Measurements from ENCODE around the gene IQSEC1.
"Not testable (repeated sequence)": the region's sequence is repeated elsewhere in the genome, so short reads cannot be mapped to it uniquely, and the experiment has no call there.

Gene IQSEC1

GRCh38 chr3:12882336-12883310 lies 190.6 kb downstream of the IQSEC1 start:
- no peak for DNase-seq (ENCODE audit: low read depth in 1 of 2, low spot score in 1 of 2)

DNA sequence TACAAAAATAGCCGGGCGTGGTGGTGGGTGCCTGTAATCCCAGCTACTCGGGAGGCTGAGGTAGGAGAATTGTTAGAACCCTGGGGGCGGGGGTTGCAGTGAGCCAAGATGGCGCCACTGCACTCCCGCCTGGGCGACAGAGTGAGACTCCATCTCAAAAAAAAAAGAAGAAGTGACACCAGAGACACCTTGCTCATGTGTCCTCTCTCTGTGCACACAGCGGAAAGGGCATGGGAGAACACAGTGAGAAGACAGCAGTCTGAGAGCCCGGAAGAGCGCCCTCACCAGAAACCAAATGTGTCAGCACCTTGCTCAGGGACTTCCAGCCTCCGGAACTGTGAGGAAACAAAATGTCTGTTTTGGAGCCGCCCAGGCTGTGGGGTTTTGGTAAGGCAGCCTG lies 191.4 kb downstream of the IQSEC1 start:
- not testable (repeated sequence) for DNase-seq (ENCODE audit: low read depth in 1 of 2, low spot score in 1 of 2)

DNA sequence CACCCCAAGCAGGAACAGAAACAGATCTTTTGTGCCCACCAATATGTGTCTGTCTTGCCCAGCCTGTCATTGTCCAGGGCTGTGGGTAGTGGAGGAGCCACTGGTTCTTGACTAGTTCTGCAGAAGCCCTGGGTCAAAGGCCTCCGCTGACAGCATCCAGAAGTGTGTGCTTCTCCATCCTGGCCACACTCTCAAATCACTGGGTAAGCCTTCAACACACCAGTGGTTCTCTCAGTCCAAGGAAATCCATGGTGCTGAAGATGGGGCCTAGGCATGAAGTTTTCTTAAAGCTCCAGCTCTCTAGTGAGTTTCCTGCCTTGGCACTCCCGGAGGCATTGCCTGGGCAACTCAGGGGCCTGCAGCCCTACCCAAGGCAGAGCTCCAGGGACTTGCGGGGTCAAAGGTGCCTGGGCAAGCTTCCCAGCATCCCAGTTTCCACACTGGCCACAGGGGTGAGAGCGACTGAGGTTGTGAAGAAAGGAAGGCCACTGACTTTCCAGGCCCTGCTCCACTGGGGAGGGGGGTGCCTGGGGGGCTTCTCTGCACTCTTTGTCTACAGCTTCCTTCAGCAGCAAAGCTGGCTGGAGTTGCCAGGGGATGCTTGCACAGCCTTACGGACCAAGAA lies 193.9 kb downstream of the IQSEC1 start:
- DNase-seq (ENCODE audit: low read depth in 1 of 2, low spot score in 1 of 2), result no peak

DNA sequence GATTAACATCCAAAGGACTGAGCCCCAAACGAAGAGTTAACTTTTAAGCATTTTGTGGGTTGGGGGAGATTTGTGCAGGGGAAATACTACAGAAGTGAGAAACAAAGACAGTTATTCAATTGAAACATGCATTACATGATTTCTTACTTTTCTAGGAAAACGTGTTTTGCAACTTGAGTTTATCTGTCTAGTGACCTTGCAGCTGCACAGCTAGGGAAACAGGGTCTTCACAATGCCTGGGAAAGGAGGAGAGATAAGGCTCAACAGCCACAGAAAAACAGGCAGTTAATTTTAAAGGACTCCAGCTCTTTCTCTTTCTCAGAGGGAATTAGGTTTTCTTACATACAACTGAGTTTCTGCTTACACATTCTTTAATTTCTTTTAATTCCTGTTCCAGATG lies 194.5 kb downstream of the IQSEC1 start:
- DNase-seq (ENCODE audit: low read depth in 1 of 2, low spot score in 1 of 2), result not testable (repeated sequence)

DNA sequence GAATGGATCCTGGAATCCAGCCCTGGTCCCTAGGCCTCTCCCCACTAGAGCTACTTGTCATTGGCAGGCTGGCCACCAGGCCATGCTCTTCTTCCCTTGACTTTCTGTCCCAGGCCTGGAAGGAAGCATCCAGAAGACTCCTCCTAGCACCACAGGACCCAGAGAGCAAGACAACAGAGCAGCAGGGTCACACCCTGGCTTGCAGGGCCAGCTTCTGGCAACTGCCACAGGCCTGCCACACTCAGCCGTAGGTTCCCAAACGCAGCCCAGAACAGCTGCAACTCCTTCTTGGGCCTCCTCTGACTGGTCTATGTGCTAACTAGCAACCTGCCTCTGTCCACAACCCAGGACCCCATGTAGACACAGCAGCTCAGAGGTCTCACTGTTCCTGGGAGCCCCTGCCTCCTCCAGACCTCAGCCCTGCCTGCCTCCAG lies 195.1 kb downstream of the IQSEC1 start:
- no peak for DNase-seq (ENCODE audit: low read depth in 1 of 2, low spot score in 1 of 2)

DNA sequence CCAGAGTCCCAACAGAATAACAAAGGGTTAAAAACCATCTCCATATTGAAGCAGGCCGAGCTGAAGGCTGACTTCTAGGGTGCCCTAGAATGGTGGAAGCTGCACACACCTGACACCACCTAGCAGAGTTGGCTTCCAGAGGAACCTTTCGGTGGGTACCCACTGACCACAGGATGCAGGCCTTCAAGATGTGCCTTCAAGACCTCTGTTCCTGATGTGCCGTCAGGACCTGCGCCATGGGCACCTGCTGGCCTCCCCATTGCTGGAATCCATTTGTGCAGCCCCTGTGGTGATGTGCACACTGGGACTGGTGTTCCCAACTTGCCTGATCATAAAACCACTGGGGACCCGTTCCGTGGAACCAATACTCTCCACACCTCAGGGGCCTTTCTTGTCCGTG lies 196.2 kb downstream of the IQSEC1 start:
- no peak for DNase-seq (ENCODE audit: low read depth in 1 of 2, low spot score in 1 of 2)

DNA sequence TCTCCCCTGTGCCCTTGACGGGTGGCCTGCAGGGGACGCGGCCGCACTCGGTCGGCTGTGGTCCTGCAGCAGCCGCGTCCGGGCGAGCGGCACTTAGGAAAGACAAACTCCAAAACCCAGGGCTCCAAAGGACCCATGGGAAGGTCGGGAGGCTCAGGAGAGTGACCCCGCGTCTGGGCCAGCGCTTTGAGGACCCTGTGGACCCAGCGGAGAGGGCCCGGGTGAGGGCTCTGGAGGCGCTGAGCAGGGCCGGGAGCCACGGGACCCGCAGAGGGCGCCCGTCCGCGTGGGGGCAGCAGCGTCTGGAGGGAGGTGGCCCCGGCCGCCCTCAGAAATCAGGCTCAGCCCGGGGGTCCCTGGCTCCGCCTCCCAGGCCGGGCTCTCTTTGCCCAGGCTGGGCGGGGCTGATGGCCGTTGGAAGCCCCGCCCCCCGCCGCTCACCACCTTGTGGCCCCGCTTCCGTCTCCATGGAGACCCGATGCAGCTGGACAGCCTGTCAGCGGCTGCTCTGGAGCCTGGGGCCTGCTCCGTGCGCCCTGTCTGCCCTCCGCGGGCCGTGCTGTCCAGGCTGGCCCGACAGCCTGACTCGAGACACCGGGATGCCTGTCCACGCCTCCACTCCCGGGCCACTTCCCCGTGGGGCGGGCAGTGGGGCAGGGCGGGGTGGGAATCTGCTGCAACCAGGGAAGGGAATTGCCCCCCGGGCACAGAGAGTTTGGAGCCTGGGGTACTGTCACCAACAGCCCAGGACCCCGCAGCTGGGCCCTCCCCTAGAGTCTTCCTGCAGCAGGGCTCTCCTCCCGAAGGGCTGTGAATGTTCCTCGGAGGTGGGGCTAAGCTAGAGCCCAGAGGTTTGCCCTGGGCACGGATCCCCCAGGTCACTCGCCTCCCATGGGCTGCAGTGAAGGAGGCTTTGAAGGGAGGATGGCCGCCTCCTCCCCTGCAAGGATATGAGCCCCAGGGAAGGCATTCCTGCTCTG lies 197.1 kb downstream of the IQSEC1 start:
- DNase-seq (ENCODE audit: low read depth in 1 of 2, low spot score in 1 of 2), result no peak

DNA sequence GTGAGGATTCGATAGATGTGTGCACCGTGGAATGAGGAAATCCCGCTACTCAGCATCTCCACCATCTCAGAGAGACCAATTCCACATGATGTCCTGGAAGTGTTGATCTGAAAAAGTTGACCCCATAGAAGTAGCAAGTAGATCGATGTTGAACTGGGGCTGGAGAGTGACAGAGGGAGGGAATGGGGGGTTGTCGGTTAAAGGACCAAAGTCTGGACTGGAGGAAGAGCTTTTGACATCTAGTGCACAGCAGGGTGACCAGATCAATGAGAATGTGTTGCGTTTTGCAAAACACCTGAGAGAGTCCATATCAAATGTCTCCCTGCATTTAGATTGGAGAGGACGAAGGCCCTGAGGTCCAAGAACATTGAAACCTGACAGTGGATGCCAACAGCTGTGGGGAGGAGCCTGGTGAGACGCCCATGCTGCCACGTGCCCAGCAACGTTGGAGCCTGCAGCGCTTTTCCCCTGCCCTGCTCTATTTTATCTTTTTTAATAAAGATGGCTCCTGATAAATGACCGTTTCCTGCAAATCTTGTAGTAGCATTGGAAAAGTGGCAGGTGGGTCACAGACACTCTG lies 201.7 kb downstream of the IQSEC1 start:
- no peak for DNase-seq (ENCODE audit: low read depth in 1 of 2, low spot score in 1 of 2)

GRCh38 chr3:12870942-12871341 lies 202.3 kb downstream of the IQSEC1 start:
- no peak for DNase-seq (ENCODE audit: low read depth in 1 of 2, low spot score in 1 of 2)

DNA sequence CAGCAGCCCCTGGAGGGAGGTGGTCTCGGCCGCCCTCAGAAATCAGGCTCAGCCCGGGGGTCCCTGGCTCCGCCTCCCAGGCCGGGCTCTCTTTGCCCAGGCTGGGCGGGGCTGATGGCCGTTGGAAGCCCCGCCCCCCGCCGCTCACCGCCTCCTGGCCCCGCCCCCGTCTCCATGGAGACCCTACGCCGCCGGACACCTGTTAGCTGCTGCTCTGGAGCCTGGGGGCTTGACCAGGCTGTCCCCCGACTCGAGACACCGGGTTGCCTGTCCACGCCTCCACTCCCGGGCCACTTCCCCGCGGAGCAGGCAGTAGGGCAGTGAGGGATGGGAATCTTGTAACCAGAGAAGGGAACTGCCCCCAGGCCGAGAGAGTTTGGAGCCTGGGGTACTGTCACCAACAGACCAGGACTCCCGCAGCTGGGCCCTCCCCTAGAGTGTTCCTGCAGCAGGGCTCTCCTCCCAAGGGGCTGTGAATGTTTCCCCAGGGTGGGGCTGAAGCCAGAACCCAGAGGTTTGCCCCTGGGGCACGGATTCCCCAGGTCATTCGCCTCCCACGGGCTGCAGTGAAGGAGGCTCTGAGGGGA lies 204.1 kb downstream of the IQSEC1 start:
- no peak for DNase-seq (ENCODE audit: low read depth in 1 of 2, low spot score in 1 of 2)

- DNase-seq (ENCODE audit: low read depth in 1 of 2, low spot score in 1 of 2), result peak; percentile 26 to 51
Measured at GRCh38 chr3:12868039-12869034, 204.9 kb downstream of the IQSEC1 start.

GRCh38 chr3:12866836-12867235 lies 206.4 kb downstream of the IQSEC1 start:
- no peak for DNase-seq (ENCODE audit: low read depth in 1 of 2, low spot score in 1 of 2)

- no peak for DNase-seq (ENCODE audit: low read depth in 1 of 2, low spot score in 1 of 2)
Measured at GRCh38 chr3:12865271-12865670, 208.0 kb downstream of the IQSEC1 start.

GRCh38 chr3:12862387-12862786 lies 210.8 kb downstream of the IQSEC1 start:
- DNase-seq (ENCODE audit: low read depth in 1 of 2, low spot score in 1 of 2), result no peak

DNA sequence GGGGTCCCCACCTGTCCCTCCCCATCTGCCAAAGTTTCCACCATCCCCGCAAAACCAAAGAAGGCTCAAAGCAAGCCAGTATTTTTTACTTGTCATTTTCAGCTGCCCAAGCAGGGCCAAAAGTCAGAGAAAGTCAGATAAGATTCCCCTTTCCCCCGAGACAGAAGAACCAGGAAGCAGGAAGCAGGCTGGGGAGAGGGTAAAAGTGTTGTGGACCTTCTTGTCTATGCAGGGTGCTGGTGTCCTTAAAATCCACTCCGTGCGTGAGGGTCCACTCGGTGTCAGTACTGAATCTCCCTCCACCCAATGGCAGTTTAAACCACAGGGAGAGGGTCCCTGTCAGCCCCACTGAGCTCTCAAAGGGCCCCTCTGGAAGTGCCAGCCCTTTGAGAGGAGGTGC lies 211.6 kb downstream of the IQSEC1 start:
- DNase-seq (ENCODE audit: low read depth in 1 of 2, low spot score in 1 of 2), result no peak

GRCh38 chr3:12859840-12860239 lies 213.4 kb downstream of the IQSEC1 start:
- DNase-seq (ENCODE audit: low read depth in 1 of 2, low spot score in 1 of 2), result no peak

- no peak for DNase-seq (ENCODE audit: low read depth in 1 of 2, low spot score in 1 of 2)
Measured at GRCh38 chr3:12856626-12857025, 216.6 kb downstream of the IQSEC1 start.

GRCh38 chr3:12854565-12854964 lies 218.7 kb downstream of the IQSEC1 start:
- no peak for DNase-seq (ENCODE audit: low read depth in 1 of 2, low spot score in 1 of 2)

DNA sequence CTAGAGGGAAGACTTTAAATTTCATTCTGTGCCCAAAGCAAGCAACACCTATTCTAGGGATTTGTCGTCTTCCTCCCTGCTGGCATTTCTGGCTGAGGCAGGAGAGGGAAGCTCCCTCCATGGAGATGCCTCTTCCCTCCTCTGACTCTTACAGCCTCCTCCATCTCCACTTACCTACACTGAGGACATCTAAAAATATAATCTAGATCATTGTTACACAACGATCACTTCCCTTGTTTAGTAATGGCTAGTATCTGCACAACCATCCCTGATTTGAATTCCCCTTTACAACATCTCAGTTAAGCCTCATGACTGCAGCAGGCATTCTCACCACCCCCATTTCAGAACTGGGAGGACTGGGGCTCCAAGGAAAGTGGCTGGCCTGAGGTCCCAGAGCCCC lies 219.4 kb downstream of the IQSEC1 start:
- not testable (repeated sequence) for DNase-seq (ENCODE audit: low read depth in 1 of 2, low spot score in 1 of 2)
